CD4-positive, CD25-positive, alpha-beta regulatory T cell (primary cell): ENCODE results near the gene TARBP1. TPM values are rescaled to one million over a fixed set of nuclear protein-coding genes. Genes with fewer than 3 reads are reported as not detected.

Experiments
- ATAC-seq, 2 donors: fragments of 150-1000 bp; cut with Tn5 transposase; one replicate each; pipeline ENCODE4 v1.10.0; 2021; ENCODE audit warnings: low read depth in 2 of 2, moderate number of reproducible peaks in 2 of 2, moderate library complexity in 1 of 2
- DNase-seq, 3 donors: peaks; one replicate each; pipeline versions ENCODE4 v3.0.0 to v3.0.0-alpha.2; 2012 to 2022; ENCODE audit warnings: mixed read lengths in 1 of 3
- H3K27ac ChIP-seq: one replicate; pipeline ENCODE4 v1.7.0; 2013; ENCODE audit warnings: mild to moderate bottlenecking, low read length; ENCODE audit not compliant: insufficient read depth, poor library complexity, severe bottlenecking
- H3K27me3 ChIP-seq: one replicate; pipeline ENCODE4 v1.7.0; 2013; ENCODE audit warnings: low read length; ENCODE audit not compliant: control insufficient read depth, insufficient read depth
- H3K36me3 ChIP-seq: one replicate; pipeline ENCODE4 v1.7.0; 2013; ENCODE audit warnings: mild to moderate bottlenecking, low read length, moderate library complexity; ENCODE audit not compliant: control insufficient read depth, insufficient read depth
- H3K4me1 ChIP-seq: 2 replicates; pipeline ENCODE4 v1.7.0; 2013; ENCODE audit warnings: mild to moderate bottlenecking, low read length; ENCODE audit not compliant: insufficient read depth, control insufficient read depth, poor library complexity, severe bottlenecking
- H3K4me3 ChIP-seq: one replicate; pipeline ENCODE4 v1.7.0; 2013; ENCODE audit warnings: low read depth, mild to moderate bottlenecking, low read length, moderate library complexity
- H3K9me3 ChIP-seq, 2 experiments: 1 replicate in 1 of 2; 2 replicates in 1 of 2; pipeline ENCODE4 v1.7.0; 2013; ENCODE audit warnings: low read length in 2 of 2, mild to moderate bottlenecking in 1 of 2, moderate library complexity in 1 of 2; ENCODE audit not compliant: control insufficient read depth in 2 of 2
- H3K27ac Mint-ChIP-seq, 3 donors: one replicate each; pipeline ENCODE4 v1.8.0; 2020 to 2022; ENCODE audit warnings: mild to moderate bottlenecking in 3 of 3, mixed read lengths in 3 of 3, moderate library complexity in 2 of 3
- H3K27me3 Mint-ChIP-seq: one replicate; pipeline ENCODE4 v1.8.0; 2022; ENCODE audit warnings: mild to moderate bottlenecking, mixed read lengths
- H3K36me3 Mint-ChIP-seq: one replicate; pipeline ENCODE4 v1.8.0; 2020; ENCODE audit warnings: mixed read lengths
- H3K4me1 Mint-ChIP-seq, 4 donors: one replicate each; pipeline ENCODE4 v1.8.0; 2020 to 2022; ENCODE audit warnings: mixed read lengths in 4 of 4, mild to moderate bottlenecking in 1 of 4
- H3K4me3 Mint-ChIP-seq, 4 donors: one replicate each; pipeline ENCODE4 v1.8.0; 2020 to 2022; ENCODE audit warnings: mild to moderate bottlenecking in 4 of 4, mixed read lengths in 4 of 4, moderate library complexity in 3 of 4
- H3K9me3 Mint-ChIP-seq, 7 donors: one replicate each; pipeline ENCODE4 v1.8.0; 2020 to 2022; ENCODE audit warnings: mixed read lengths in 7 of 7, mild to moderate bottlenecking in 3 of 7, moderate library complexity in 2 of 7
- polyA plus RNA-seq, 4 donors: library from polyadenylated mRNA; unstranded; fragments of 300-500 nt; fragmentation: Illumina TruSeq; gene quantifications; one replicate each; pipeline ENCODE4 v1.2.3, GENCODE V29; 2021
- total RNA-seq: library from RNA; stranded (reverse); gene quantifications from one replicate; pipeline ENCODE4 v1.2.3, GENCODE V29; 2022

Gene TARBP1
- total and polyA plus RNA-seq, 5 donors from 2014 or later = 6.9 to 30.0 (median 8.8) TPM

GRCh38 chr1:234438579-234438978, 40.4 kb downstream of the TARBP1 start:
- Histone ChIP-seq H3K27ac (no peak overlapping the region), H3K36me3 (peaks cover 26% of the 10 kb centered on the region), H3K4me1 (no peaks in the 10 kb centered on the region), H3K9me3 (peaks cover 0 to 3% of the 10 kb centered on the region in 2 experiments), H3K27me3 (no peaks in the 10 kb centered on the region), H3K4me3 (no peak overlapping the region)
- DNase-seq (no peak), ATAC-seq (no peak)
- no peak overlapping the region for H3K4me3 Mint-ChIP-seq
- H3K36me3 Mint-ChIP-seq = peaks cover 63% of the 10 kb centered on the region
- no peaks in the 10 kb centered on the region for H3K27me3 Mint-ChIP-seq
- peaks cover 0 to 10% (median 0%) of the 10 kb centered on the region in 7 donors for H3K9me3 Mint-ChIP-seq
- no peak overlapping the region for H3K27ac Mint-ChIP-seq
- H3K4me1 Mint-ChIP-seq = peaks cover 0 to 11% (median 3%) of the 10 kb centered on the region in 4 donors

GRCh38 chr1:234437423-234438171, 41.4 kb downstream of the TARBP1 start:
- H3K4me3 Mint-ChIP-seq = no peak overlapping the region
- Histone ChIP-seq H3K27me3 (no peaks in the 10 kb centered on the region), H3K4me1 (no peaks in the 10 kb centered on the region), H3K27ac (no peak overlapping the region), H3K9me3 (peaks cover 0 to 3% of the 10 kb centered on the region in 2 experiments), H3K4me3 (no peak overlapping the region), H3K36me3 (peaks cover 28% of the 10 kb centered on the region)
- no peaks in the 10 kb centered on the region for H3K27me3 Mint-ChIP-seq
- peaks cover 65% of the 10 kb centered on the region for H3K36me3 Mint-ChIP-seq
- no peak overlapping the region for H3K27ac Mint-ChIP-seq
- peaks cover 0 to 10% (median 0%) of the 10 kb centered on the region in 7 donors for H3K9me3 Mint-ChIP-seq
- no peak for DNase-seq
- ATAC-seq = no peak
- H3K4me1 Mint-ChIP-seq = peaks cover 0 to 11% (median 4%) of the 10 kb centered on the region in 4 donors

GRCh38 chr1:234435620-234436019, 43.4 kb downstream of the TARBP1 start:
- Histone ChIP-seq H3K4me3 (no peak overlapping the region), H3K9me3 (peaks cover 0 to 3% of the 10 kb centered on the region in 2 experiments), H3K36me3 (peaks cover 24% of the 10 kb centered on the region), H3K27ac (no peak overlapping the region), H3K4me1 (no peaks in the 10 kb centered on the region), H3K27me3 (no peaks in the 10 kb centered on the region)
- ATAC-seq (no peak), DNase-seq (no peak)
- H3K4me3 Mint-ChIP-seq = no peak overlapping the region
- no peaks in the 10 kb centered on the region for H3K27me3 Mint-ChIP-seq
- peaks cover 0 to 11% (median 4%) of the 10 kb centered on the region in 4 donors for H3K4me1 Mint-ChIP-seq
- H3K9me3 Mint-ChIP-seq = peaks cover 0 to 9% (median 0%) of the 10 kb centered on the region in 7 donors
- peaks cover 64% of the 10 kb centered on the region for H3K36me3 Mint-ChIP-seq
- no peak overlapping the region for H3K27ac Mint-ChIP-seq

GRCh38 chr1:234434706-234435105, 44.3 kb downstream of the TARBP1 start:
- Mint-ChIP-seq H3K36me3 (peaks cover 56% of the 10 kb centered on the region), H3K4me3 (no peak overlapping the region), H3K27ac (peak overlapping the region in 1 of 3 donors; percentile 57), H3K27me3 (no peaks in the 10 kb centered on the region), H3K9me3 (peaks cover 0 to 3% (median 0%) of the 10 kb centered on the region in 7 donors), H3K4me1 (peaks cover 0 to 11% (median 4%) of the 10 kb centered on the region in 4 donors)
- no peak overlapping the region for H3K4me3 ChIP-seq
- H3K27ac ChIP-seq = no peak overlapping the region
- no peaks in the 10 kb centered on the region for H3K4me1 ChIP-seq
- H3K27me3 ChIP-seq = no peaks in the 10 kb centered on the region
- no peak for DNase-seq
- no peak for ATAC-seq
- peaks cover 23% of the 10 kb centered on the region for H3K36me3 ChIP-seq
- H3K9me3 ChIP-seq = no peaks in the 10 kb centered on the region

GRCh38 chr1:234433563-234434285, 45.3 kb downstream of the TARBP1 start:
- H3K27ac ChIP-seq = no peak overlapping the region
- Mint-ChIP-seq H3K36me3 (peaks cover 55% of the 10 kb centered on the region), H3K4me3 (peak overlapping the region in 1 of 4 donors; percentile 70), H3K27me3 (no peaks in the 10 kb centered on the region), H3K4me1 (peaks cover 0 to 9% (median 4%) of the 10 kb centered on the region in 4 donors), H3K27ac (no peak overlapping the region), H3K9me3 (peaks cover 0 to 3% (median 0%) of the 10 kb centered on the region in 7 donors)
- no peaks in the 10 kb centered on the region for H3K4me1 ChIP-seq
- no peak overlapping the region for H3K4me3 ChIP-seq
- DNase-seq = peak in 1 of 3 donors; percentile 5
- H3K36me3 ChIP-seq = peaks cover 24% of the 10 kb centered on the region
- ATAC-seq = no peak
- no peaks in the 10 kb centered on the region for H3K27me3 ChIP-seq
- H3K9me3 ChIP-seq = no peaks in the 10 kb centered on the region

- Histone ChIP-seq H3K27ac (no peak overlapping the region), H3K27me3 (no peaks in the 10 kb centered on the region), H3K4me1 (no peaks in the 10 kb centered on the region), H3K4me3 (no peak overlapping the region), H3K36me3 (peaks cover 32% of the 10 kb centered on the region), H3K9me3 (no peaks in the 10 kb centered on the region)
- Mint-ChIP-seq H3K36me3 (peaks cover 49% of the 10 kb centered on the region), H3K9me3 (peaks cover 0 to 1% (median 0%) of the 10 kb centered on the region in 7 donors), H3K27me3 (no peaks in the 10 kb centered on the region), H3K27ac (peak overlapping the region in 1 of 3 donors; percentile 33), H3K4me1 (peaks cover 0 to 6% (median 2%) of the 10 kb centered on the region in 4 donors), H3K4me3 (no peak overlapping the region)
- DNase-seq (no peak), ATAC-seq (no peak)
These were observed 47.7 kb downstream of the TARBP1 start for GRCh38 chr1:234431255-234431654.

GRCh38 chr1:234430691-234431090, 48.3 kb downstream of the TARBP1 start:
- Histone ChIP-seq H3K36me3 (peaks cover 32% of the 10 kb centered on the region), H3K4me3 (no peak overlapping the region), H3K27ac (no peak overlapping the region), H3K9me3 (no peaks in the 10 kb centered on the region), H3K4me1 (no peaks in the 10 kb centered on the region), H3K27me3 (no peaks in the 10 kb centered on the region)
- Mint-ChIP-seq H3K4me1 (peaks cover 0 to 6% (median 2%) of the 10 kb centered on the region in 4 donors), H3K27ac (peak overlapping the region in 1 of 3 donors; percentile 38), H3K4me3 (no peak overlapping the region), H3K27me3 (no peaks in the 10 kb centered on the region), H3K9me3 (peaks cover 0 to 1% (median 0%) of the 10 kb centered on the region in 7 donors), H3K36me3 (peaks cover 53% of the 10 kb centered on the region)
- DNase-seq (no peak), ATAC-seq (no peak)
